Fibroblast of gingiva (primary cell): Measurements from ENCODE around the gene OPHN1.
"Not testable (repeated sequence)": the region's sequence is repeated elsewhere in the genome, so short reads cannot be mapped to it uniquely, and the experiment has no call there.

ENCODE experiments used
- DNase-seq: peaks from one replicate; pipeline ENCODE4 v3.0.0-alpha.2; 2011; ENCODE audit warnings: low read depth

OPHN1 gene

DNA sequence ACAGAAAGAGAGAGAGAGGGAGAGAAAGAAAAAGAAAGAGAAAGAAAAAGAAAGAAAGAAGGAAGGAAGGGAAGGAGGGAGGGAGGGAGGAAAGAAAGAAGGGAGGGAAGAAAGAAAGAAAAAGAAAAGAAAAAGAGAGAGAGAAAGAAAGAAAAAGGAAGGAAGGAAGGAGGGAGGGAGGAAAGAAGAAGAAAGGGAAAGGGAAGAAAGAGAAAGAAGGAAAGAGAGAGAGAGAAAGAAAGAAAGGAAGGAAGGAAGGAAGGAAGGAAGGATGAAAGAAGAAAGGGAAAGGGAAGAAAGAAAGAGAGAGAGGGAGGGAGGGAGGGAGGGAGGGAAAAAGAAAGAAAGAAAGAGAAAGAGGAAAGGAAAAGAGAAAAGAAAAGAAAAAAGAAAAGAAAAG lies 10.8 kb downstream of the OPHN1 start:
- DNase-seq = no peak

DNA sequence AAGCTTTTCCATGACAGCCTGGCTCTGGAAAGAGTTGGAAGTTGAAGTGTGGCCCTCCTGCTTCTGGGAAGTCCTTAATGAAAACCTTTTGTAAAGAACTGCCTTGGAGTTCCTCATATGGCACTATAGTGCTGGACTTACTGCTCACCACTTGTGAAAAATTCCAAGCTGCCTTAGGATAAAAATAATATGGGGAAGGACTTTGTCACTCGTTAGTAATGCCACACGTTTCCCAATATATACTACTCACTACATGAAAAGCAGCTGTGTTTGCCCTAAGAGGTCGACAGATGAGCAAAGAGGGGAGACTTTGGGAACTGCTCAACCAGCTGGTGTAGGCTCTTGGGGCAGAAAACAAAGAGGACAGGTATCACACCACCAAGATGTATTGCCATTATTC lies 11.7 kb downstream of the OPHN1 start:
- peak; percentile 45 for DNase-seq

DNA sequence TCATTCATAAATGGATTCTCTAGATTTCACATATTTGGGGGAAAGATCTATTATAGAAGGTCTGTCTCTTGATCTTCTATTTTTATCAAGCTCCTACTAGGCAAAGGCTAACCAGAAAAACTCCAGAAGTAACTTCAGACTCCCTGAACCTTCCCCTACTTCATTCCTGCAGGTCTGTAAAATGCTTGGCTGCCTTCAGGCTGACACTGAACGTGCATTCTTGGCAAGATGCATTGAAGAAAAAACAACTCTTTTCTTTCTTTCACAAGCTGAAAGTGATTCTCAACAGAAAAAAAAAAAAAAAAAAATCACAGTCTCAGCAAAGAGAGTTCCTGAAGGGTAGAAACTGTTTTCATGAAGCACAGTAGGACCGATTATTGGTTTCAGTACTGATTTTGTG lies 12.7 kb downstream of the OPHN1 start:
- DNase-seq = peak; percentile 42

DNA sequence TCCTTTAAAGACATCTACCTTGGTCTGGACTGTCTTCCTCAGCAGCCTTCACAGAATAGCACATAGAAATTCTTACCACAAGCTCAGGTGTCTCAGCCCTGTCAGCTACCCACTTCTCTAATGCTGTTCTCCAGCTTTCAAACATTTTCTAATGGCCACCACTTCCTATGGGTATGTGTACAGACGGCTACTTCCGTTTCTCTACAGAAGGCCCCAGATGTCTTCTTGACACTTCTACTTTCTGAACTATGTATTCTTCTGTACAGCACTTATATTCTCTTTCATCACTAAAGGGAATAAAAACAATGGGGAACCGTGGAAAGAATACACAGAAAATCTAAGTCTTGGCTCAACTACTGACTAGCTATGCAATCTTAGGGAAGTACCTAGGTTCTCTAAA lies 13.3 kb downstream of the OPHN1 start:
- no peak for DNase-seq

DNA sequence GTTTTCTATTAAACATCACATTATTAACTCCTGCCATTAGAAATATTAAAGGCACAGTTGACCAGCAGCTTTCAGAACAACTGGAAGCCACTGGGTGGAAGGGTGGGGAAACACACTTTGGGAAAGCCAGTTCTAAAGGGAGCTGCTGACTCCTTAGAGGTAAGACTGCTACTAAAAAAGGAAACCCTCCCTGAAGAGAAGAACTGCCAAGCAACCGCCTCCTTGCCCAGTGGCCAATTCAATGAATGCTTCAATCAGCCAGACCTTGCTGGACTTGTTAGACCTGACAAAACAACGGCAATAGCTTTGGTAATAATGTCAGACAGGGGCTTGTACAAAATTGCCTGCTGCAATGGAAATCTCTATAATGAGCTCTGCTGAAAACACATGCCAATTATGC lies 15.6 kb downstream of the OPHN1 start:
- DNase-seq = no peak

DNA sequence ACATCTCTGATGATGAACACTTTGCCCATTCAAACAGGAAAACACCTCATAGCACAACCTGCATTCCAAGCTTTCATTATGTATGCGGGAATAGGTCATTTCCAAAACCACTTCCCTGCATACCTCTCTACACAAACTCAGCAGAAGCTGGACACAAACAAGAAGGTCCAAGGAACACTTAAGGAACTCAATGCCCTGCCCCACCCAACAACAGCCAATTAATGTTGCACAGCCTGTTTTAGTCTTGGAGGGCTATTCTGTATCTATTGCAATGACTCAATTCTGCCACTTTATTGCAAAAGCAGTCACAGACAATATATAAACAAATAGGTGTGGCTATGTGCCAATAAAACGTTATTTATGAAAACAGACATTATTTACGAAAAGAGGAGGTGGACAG lies 16.7 kb downstream of the OPHN1 start:
- DNase-seq = peak; percentile 55

DNA sequence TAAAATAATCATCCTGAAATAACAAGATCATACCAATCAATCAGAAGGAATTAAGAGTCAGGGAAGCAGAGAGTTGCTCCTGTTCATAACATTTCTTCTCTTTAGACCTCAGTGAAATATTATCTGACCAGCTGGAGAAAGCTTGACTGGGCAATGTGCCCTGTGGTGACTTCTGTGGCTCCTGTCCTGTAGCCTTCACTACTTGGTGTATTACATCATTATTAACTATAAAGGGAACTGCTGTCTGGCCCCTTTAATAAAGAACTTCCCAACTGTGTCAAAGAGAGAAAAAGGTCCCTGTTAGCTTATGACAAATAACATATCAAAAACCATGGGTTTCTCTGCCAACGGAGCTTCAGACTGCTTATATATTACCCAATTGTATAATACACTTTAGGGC lies 18.0 kb downstream of the OPHN1 start:
- peak; percentile 63 for DNase-seq

DNA sequence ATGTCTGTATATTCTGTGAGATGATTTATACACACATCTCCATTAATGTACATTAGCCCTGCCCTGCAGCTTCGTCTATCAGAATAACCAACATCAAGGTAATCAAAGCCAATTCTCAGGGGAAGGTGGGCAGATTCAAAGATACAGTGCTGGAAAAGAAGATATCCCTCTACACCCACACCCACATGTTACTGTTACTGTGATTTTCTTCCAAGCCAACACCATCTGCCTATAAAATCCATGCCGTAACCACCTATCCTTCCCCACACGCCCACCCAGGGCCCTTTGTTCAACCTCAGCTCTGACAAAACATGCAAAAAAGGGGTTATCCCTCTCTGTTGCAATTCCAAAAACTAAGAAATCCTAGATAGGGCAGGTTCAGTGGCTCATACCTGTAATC lies 20.0 kb downstream of the OPHN1 start:
- no peak for DNase-seq

DNA sequence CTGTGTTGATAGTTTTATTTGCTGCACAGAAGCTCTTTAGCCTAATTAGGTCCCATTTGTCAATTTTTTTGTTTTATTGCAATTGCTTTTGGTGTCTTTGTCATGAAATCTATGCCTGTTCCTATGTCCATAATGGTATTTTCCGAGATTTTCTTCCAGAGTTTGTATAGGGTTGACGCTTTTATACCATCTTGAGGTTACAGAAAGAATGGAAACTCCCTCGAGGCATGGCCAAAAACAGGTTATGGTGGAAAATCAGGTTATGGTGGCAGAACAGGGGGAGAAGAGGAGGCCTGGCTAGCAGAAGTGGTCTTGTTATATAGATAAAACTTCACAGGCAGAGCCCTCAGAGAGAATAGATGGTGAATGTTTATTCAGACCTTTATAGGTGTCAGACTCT lies 21.6 kb downstream of the OPHN1 start:
- no peak for DNase-seq

DNA sequence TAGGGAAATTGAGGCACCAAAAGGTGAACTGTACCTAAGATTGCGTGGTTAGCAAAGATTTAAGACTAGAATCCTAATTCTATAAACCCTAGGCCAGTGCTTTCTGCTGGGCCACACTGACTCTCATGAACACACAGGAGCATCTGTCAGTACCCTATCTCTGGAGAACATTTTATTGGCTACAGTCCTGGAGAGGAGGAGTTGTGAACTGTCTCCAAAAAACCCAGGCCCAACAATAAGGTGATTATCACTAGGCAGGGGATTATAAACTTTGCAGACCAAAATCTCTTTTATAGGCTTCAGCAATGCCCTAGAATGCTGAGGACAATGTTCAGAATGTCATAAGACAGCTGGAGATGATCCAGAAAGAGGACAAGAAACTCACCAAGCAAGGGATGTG lies 24.1 kb downstream of the OPHN1 start:
- DNase-seq = no peak

DNA sequence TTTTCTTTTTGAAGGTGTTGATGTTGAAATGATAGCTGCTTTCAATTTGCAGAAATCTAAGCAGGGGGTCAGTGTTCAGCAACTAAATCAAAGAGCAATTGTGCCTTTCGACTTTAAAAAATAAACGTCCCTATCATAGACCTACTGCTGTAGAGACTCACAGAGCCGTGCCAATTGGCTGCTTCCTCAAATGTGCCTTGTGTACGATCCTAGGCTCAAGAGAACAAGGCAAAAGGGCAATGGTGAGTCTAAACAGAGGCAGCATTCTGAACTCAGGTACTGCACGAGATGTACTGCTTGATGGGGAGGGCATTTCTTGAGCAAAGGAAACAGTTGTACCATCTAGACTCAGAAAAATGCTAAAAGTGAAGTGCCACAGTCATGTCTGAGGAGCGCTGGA lies 29.8 kb downstream of the OPHN1 start:
- no peak for DNase-seq

DNA sequence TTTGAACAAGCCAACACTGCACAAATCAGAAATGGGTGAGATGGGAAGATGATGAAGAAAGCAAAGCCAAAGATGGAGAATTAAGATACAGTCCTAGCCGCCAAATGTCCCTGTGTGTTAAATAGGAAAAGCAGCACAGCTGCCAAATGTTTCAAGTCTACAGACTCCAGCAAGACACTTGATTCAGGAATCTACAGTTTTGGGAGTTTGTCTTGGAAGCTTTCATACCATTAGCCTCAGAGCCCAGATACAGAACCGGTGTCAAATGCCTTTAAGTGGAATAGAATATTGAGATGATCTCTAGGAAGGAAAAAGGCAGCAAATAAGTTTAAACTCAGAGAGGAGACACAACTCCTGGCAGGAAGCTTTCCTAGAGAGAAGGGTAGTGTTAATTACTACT lies 30.3 kb downstream of the OPHN1 start:
- no peak for DNase-seq

DNA sequence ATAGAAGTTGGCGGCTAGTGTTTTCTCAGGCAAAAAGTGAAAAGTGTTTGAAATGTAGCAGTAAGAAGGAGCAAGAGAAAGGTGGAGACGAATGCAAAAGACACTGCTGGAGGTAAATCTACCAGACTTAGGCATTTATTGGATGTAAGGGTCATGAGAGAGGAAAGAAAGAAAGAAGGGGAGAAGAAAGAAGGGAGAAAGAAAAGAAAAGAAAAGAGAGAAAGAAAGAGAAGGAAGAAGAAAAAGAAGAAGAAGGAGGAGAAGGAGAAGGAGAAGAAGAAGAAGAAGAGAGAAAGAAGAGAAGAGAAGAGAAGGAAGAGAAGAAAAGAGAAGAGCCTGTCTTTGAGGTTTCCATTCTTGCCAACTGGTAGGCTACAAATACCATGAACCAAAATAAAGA lies 31.2 kb downstream of the OPHN1 start:
- DNase-seq = no peak

DNA sequence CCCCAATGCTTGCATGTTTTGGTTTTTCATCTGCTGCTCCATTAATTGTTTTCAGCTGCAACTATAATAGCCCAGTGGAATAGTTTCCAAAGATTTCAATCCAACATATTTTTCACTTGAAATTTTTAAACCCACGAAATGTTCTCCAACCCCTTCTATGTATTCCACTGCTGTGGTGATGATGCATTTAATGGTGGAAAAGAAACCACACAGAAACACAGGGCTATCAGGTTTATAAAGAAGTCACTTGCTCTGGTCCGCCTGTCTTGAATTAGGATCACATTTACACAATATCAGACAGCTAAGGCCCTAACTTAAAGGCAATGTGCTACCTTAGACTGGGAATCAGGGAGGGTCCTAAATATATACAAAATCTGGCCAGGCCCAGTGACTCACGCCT lies 35.0 kb downstream of the OPHN1 start:
- DNase-seq = peak; percentile 65

DNA sequence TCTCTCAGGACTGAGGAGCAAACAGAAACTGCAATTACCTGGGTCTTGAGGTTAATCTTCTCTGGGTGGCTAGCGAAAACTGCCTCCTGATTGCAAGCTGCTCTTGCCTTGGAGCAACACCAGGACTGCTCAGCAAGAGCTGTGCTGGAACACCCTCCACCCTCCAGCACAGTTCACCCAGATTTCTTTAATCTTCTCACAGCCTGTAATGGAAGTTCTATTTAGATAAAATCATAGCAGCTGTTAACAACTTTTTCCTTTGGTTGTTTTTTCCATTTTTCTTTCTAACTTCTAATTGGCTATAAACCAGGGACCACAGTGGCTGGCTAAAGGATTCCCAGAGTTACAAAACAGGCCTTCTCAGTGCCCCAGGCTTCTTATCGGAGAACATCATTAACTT lies 36.3 kb downstream of the OPHN1 start:
- peak; percentile 48 for DNase-seq

DNA sequence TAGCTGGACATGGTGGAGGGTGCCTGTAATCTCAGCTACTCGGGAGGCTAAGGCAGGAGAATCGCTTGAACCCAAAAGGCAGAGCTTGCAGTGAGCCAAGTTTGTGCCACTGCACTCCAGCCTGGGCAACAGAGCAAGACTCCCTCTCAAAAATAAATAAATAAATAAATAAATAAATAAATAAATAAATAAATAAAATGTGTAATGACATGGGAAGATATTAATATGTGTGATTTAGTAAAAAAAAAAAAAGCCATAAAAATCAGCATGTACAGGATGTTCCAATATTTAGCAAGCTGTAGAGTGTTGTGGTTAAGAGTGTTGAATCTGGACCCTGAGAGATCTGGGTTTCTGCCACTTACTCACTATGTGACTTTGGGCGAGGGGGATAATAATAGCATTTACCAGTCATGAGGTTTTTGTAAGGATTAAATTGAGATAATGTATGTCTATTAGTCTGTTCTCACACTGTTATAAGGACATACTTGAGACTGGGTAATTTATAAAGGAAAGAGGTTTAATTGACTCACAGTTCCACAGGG lies 43.8 kb downstream of the OPHN1 start:
- DNase-seq = not testable (repeated sequence)

DNA sequence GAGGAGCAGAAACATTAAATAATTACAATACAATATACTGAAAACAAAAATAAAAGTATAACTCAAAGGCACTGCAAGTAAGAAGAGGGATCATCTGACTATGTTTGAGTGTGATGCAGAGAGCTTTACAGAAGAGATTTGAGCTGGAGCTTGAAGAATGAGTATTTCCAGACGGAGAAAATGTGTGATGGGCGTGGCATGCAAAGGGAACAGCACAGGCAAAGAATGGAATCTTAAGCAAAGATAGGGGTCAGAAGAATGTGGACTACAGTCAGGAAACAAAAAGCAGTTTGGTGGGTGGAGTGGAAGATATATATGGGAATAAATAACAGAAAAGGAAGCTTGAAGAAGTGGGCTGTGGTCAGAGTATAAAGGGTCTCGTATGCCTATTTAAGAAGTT lies 45.5 kb downstream of the OPHN1 start:
- no peak for DNase-seq

DNA sequence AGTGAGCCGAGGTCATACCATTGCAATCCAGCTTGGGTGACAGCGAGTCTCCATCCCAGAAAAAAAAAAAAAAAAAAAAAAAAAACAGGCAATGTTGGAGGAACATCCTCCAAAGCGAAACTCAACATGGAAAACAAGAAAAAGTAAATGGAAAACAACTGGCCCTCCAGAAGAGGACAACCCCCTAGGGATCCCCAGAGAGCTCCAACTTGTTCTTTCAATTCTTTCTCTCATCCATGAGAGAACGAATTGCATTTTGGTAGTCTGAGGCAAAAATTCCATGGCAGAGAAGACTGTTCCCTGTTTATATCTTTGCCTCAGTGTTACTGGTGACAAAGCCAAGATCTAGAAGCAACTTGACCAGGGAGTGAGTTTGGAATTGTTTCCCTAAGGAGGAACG lies 49.8 kb downstream of the OPHN1 start:
- no peak for DNase-seq

DNA sequence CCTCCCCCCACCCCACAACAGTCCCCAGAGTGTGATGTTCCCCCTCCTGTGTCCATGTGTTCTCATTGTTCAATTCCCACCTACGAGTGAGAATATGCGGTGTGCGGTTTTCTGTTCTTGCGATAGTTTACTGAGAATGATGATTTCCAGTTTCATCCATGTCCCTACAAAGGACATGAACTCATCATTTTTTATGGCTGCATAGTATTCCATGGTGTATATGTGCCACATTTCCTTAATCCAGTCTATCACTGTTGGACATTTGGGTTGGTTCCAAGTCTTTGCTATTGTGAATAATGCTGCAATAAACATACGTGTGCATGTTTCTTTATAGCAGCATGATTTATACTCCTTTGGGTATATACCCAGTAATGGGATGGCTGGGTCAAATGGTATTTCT lies 55.7 kb downstream of the OPHN1 start:
- DNase-seq = not testable (repeated sequence)

DNA sequence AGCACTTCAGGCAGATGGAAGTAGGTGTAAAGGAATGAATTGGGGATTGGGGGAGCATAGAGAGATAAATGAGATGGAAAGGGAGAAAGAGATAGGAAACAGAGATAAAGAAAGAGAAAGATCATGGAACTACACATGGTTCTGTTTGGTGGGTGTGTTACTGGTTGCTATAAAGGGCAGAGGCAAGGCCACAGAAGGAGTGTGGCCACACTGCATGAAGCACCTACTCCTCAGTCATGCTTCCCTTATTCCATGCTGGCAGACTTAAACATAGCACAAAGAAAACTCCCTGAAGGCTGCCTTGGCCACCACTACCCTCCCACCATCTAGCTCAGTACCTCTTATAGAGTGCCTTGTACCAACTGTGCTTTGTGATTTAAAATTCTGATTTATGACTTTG lies 56.9 kb downstream of the OPHN1 start:
- DNase-seq = no peak

DNA sequence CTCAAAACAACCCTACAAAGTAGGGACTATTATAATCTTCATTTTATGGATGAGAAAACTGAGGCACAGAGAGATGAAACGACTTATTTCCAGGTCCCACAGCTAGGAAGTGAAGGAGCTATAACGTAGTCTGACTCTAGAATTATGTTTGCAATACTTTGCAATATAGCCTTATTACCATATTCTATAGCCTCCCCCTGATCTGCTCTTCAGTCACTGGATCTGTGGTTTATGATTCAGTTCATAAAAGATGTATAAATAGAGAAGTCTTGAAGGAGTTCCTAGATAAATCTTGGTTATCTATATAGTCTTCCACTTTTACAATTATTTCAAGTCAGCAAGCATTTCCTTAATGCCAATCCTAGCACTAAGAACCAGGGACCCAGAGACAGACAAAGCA lies 57.5 kb downstream of the OPHN1 start:
- DNase-seq = no peak

DNA sequence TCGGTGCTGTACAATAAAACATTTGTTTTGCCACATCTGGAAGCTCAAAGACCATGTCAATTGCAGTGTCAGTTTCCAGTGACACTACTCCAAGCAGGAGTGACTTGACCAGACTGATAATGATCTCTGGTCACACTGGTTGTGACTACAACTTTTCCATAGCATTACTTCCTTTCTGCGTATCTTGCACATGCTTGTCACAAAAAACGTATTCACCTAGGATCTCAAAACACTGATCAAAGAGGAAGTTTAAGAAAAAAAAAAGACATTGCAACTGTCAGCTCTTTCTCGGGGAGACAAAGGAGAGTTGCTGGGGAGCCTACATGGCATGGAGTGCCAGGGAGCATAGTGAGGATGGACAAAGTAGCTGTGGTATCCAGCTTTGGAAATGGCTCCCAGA lies 60.6 kb downstream of the OPHN1 start:
- DNase-seq = no peak

DNA sequence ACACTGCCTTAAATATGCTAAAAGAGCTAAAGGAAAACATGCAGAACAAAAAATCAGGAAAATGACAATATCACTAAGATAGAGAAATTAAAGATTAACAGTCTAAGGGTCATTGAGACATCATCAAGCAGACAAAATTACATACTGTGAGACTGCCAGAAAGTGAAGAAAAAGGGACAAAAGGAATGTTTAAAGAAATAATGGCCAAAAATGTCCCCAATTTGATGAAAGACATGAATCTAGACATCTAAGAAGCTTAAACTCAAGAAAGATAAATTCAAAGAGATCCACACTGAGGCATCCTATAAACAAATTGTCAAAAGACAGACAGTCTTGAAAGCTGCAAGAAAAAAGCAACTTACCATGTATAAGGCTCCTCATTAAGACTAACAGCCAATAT lies 63.7 kb downstream of the OPHN1 start:
- DNase-seq = no peak

DNA sequence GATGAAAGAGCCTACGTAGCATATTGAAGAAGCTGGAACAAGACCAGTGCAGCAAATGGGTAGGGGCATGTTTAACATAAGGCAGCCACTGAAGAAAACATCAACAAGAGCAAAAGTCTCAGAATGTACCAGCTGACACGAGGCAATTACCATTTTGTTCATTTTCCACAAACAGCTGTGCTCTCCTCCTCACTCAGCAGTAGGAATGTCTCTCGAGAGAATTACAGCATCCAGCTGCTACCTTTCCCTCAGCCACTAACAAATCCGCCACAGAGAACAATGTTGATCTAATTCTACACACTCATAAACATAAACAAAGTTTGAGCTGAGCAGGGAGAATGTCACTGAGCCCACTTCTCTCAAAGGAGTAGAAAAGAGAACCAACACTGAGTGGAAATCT lies 68.0 kb downstream of the OPHN1 start:
- peak; percentile 14 for DNase-seq

DNA sequence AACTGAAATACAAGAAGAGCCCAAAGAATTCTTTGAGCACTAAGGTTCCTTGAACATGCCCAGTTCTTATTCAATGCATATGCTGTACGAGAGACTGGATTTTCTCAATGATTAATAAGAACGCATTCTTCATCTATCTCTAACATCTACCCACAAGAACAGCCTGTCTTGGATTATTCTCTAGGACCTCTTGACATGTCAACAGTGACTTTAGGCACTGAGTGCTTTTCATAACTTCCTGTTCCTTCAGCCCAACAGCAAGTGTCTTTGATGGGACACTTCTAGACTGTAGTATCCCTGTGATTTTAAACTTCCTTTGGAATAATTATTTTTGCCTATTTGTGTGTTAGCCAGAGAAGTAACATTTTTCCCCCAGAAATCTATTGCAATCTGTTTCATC lies 69.3 kb downstream of the OPHN1 start:
- DNase-seq = no peak
